HG03159 (cell line): ENCODE data around the gene MLIP.

Experiments
- ATAC-seq: cut with Tn5 transposase; IDR thresholded peaks from one replicate; pipeline ENCODE4 v1.9.1; 2021; ENCODE audit warnings: mild to moderate bottlenecking, moderate library complexity; ENCODE audit not compliant: unreplicated experiment

Gene MLIP

GRCh38 chr6:54273214-54273820 lies 162.1 kb downstream of the MLIP start:
- no peak for ATAC-seq

DNA sequence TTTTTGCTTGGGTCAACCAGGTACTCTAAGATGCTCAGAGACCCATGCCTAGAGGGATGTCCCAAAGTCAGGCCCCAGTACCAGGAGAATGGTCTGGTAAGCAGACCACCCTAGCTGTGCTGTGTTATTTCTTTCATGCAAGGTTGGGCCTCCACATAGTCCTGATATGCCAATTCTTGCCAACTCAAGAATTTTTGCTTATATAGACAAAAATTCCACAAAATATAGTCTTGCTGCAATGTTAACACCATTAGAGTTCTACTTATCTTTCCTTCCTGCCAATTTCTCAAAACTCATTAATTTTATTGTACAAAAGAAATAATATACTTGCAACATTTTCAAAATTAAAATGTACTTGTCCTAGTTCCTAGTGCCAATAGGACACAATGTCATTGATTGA lies 163.1 kb downstream of the MLIP start:
- no peak for ATAC-seq

DNA sequence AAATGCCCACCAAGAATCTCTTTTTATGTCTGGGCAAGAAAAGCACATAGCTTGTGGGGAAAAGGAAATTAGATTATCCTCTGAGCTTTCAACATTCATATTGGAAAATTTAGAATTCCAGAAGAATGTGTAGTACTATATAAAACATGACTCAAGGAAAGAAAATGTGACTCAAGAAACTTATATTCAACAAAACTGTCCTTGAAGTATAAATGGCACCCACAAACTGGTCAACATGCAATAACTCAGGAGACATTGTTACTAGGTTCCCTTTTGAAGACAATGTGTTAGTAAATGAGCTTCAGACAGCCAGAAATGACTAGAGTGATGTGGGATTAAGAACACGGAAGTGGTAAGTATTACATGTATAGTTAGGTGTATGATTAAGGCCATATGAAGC lies 170.9 kb downstream of the MLIP start:
- ATAC-seq: no peak

DNA sequence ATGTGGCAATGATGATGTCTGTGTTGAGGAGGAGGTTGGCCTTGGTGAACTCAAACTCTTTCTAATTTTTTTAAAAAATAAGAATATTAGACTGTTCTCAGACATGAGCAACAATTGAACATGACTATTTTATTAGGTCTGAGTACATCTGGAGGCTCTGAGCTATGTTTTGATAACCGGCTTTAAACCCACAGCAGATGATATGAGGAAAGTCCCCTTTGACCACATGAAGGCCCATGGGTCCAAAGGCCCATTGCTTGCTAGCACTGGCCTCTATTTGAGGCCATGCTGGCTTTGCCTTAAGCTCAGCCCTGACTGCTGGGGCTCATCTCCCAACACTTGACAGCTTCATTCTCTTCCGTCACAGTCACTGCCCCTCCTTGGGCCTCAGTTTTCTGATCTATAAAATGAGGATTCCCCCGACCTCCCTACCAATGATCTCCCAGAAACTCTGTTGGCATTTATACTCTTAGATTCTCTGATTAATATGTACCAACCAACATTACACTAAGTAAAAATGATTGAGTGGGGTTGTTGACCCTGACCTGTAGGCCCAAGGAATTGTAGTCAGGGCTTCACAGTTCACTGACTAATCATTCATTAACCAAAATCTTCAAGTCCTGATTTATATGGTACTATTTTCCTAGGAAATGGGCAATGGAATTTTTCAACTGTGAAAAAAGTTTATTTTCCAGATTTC lies 173.1 kb downstream of the MLIP start:
- no peak for ATAC-seq

DNA sequence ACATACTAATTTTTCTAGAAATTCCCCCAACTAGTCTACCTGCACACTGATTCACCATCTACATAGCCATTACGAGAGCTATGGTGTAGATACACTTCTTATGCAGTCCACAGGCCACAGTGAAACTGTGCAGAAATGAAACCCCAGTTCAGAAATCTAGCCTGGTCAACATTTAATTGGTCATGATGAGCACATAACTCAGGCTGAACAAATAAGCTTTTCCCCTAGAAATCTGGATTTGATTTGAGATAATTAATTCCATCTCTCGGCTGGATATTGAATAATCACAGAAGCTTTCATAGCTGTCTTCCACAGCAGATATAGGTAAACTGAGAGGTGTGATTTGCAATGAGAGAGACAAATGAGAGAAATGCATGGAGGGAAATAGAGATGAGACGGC lies 174.4 kb downstream of the MLIP start:
- ATAC-seq: no peak

- no peak for ATAC-seq
These were observed 174.9 kb downstream of the MLIP start for GRCh38 chr6:54286141-54286540.

- ATAC-seq: no peak
These were observed 177.2 kb downstream of the MLIP start for GRCh38 chr6:54288474-54288873.

DNA sequence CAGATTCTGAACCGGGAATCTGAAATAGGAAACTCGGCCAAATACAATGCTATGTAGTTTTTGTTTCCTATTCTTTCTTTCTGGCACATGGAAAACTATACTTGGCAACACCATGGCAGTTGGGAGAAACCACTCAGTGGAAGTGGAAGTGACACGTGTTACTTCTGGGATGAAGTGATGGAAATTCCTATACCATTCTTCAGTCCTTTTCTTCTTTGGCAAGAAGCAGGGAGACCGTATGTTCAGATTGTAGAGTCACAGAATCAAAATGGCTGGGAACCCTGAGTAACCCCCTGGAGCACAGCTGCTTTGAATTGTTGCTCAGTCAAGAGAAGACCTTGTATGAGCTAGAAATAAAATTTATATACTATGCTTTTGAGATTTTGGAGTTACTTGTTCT lies 178.2 kb downstream of the MLIP start:
- no peak for ATAC-seq

DNA sequence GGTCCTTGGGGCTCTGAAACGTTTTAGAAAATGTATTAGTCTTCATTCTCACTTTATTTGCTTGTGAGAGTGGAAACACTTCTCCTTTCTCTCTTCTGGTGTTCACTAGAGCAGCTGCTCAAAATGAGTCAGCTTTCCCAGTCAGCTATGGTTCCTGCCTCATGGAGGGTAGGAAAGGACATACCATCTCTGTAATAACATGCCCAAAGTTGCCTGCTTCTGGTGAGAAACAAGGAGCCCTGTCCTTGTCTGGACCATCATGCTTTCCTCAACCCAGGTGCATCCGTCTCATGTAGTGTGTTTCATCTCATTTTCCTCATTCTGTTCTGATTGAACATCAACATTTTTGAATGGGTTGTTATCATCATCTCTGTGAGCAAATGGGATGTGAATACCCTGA lies 179.9 kb downstream of the MLIP start:
- ATAC-seq: peak; percentile 63

GRCh38 chr6:54291738-54292137 lies 180.5 kb downstream of the MLIP start:
- peak; percentile 95 for ATAC-seq

- no peak for ATAC-seq
These were observed 183.8 kb downstream of the MLIP start for GRCh38 chr6:54294965-54295532.

DNA sequence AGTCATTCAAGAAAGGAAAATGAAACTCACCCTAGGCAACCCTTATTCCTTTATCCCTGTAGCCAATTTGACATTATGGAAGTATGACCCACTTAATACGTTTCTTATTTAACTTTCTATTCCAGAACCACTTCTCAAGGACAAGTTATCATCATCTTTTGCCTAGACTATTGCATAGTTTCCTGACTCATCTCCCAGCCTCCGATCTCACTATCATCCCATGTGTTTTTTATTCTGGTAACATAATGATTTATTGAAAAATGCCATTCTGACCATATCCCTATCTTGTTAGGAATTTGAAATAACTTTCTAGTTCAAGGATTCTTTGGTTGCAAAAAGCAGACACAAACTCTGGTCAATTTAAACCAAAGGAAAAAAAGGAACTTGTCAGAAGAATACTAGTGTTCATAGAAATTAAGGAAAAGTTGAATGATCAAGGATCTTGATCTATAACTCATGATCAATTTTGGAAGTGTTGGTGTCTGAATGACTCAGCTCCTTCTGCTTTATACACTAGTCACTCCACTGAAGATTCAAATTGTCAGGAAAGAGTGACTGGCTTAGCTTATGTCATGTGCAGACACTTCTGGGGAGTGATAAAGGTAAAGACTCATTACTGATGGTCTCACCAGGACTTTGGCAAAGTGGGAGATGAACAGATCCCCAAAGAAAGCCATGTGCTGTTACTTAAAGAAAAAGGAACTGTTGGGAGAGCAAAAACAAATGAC lies 188.5 kb downstream of the MLIP start:
- ATAC-seq: no peak

- ATAC-seq: no peak
These were observed 190.5 kb downstream of the MLIP start for GRCh38 chr6:54301770-54302169.

- ATAC-seq: peak; percentile 48
These were observed 196.2 kb downstream of the MLIP start for GRCh38 chr6:54307439-54307910.

DNA sequence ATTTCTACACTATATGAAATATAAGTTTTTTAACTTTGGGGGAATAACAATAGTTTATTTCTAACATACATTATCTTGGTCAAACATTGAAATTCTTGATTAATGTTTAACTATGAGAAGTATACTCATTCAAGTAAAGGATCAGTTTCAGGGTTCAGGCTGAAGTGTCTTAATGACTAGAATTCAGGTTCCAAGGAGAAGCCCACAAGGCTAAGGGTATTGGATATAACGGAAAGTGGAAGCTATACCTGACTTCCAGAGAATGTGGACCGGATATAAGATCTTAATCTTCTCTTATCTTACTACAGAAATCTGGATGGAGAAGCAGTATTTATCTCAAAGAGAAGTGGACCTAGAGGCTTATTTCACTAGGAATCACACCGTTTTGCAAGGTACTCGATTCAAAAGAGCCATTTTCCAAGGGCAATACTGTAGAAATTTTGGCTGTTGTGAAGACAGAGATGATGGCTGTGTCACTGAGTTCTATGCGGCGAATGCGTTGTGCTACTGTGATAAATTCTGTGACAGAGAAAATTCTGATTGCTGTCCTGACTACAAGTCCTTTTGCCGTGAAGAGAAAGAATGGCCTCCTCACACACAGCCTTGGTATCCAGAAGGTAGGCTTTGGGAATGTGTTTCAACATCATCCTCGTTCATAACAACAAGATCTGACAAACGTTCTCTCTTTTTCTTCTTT lies 197.2 kb downstream of the MLIP start, which contains the start of gene TINAG:
TSS of gene TINAG (plus strand) at position 153 of the 697 bp plus-strand sequence. CDS start at position 263, 110 bp downstream.
- peak; percentile 45 for ATAC-seq

DNA sequence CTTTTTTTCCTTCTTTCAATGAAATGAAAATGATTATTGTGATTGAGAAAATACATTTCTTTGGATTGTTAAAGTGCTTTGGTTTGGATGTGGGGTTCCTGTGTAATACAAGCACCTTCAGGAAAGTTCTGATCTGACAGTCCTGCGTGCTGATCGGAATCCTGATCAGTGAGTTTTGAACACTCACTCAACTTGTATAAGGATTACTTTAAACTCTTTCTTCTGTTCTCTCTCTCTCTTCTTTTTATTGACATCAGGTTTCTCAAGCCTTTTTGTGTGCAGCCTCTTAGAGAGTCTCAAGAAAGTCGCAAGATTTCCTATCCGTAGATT lies 197.7 kb downstream of the MLIP start:
- ATAC-seq: no peak

- ATAC-seq: no peak
These were observed 199.3 kb downstream of the MLIP start for GRCh38 chr6:54310377-54311152.

GRCh38 chr6:54315656-54316055 lies 204.4 kb downstream of the MLIP start:
- no peak for ATAC-seq
